IPS-NIHi7 (cell line): Measurements from ENCODE around the gene BCL2L14.

Experiments used
- DNase-seq: peaks from one replicate; pipeline ENCODE4 v3.0.0; 2012; ENCODE audit warnings: mixed read lengths; ENCODE audit errors: extremely low spot score

Gene BCL2L14

GRCh38 chr12:12056951-12057350 is 13.8 kb upstream of the BCL2L14 start:
- no peak for DNase-seq

- DNase-seq, result no peak
Measured at GRCh38 chr12:12064596-12064995, 6.1 kb upstream of the BCL2L14 start.

GRCh38 chr12:12068751-12069150 is 2.0 kb upstream of the BCL2L14 start:
- DNase-seq, result no peak

DNA sequence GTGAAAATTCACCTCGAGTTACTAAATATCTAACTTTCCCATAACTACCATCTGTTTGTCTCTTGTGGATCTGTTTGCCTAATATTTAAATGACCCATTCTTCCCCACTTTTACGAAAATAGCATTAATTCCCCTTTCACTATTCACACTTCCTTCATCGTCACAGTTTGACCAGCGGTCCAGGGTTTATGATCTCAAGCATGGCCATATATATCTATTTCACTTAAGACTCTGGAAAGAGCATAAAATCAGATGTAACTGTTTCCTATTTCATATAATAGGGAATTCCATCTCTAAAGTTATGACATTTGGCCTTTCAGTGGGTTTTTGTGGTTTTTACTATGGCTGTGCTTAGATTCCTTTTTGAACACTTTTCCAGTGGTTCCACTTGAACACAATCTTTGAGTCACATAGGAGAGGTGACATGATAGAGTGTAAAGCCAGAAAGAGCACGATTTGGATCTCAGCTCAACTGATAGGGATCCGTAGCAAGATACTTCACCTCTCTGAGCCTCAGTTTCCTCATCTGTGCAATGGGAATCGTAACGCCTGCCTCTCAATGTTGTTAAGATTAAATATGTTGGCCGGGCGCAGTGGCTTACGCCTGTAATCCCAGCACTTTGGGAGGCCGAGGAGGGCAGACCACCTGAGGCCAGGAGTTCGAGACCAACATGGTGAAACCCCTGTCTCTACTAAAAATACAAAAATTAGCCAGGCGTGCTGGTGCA is 754 bp upstream of the BCL2L14 start:
- DNase-seq, result no peak

DNA sequence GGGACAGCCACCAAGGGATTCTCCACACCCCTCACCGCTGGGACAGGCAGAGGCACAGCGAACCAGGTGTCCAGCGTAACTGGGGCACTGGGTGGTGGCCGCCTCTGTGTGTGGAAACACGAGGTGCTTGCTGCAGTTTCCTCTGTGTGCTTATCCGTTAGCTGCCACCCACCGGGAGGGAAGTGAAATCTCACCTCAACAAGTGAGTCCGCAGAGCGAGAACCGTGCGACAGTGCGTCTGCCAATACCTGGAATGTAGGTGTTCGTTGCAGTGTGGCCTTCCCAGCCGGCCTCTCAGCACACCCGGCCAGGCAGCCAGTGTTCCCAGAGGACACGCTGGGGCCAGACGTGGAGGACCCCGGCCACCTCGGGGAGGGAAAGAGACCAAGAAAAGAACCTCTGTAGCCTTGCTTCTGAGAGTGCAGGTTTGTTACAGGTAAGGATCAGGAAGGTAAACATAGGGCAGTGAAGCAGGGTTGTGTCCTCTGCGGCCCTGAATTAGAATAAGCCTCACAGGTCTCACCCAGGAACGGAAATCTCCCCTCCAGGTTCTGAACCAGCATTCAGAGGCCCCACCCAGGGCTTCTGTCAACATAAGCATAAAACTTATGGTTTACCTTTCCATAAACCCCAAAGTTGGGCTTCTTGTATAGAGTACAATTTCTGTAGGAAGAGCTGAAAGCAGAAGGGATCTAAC is 1.5 kb downstream of the BCL2L14 start:
- DNase-seq, result no peak

- no peak for DNase-seq
Measured at GRCh38 chr12:12079291-12079690, 8.6 kb downstream of the BCL2L14 start.

GRCh38 chr12:12081836-12082497 is 11.2 kb downstream of the BCL2L14 start:
- peak; percentile 56 for DNase-seq

- DNase-seq, result no peak
Measured at GRCh38 chr12:12083688-12084087, 12.9 kb downstream of the BCL2L14 start.

DNA sequence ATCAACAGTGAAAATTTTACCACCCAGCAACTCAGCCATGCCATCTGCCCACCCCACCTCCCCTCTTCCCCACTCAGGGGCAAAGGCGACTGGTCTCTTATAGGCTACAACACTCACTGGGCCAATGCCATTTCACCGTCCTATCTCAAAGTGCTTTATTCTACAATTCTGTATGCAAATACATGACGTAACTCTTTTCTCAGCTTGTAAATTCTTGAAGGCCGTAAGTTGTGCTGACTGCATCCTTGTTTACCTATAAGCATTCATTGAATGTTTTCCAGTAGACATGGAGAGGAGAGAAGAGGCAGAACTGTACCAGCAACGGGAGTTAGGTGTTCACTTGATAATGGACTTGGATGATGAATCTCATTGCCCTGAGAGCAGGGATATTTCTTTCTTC is 15.6 kb downstream of the BCL2L14 start:
- no peak for DNase-seq

GRCh38 chr12:12086973-12087692 is 16.4 kb downstream of the BCL2L14 start:
- DNase-seq, result peak; percentile 65

DNA sequence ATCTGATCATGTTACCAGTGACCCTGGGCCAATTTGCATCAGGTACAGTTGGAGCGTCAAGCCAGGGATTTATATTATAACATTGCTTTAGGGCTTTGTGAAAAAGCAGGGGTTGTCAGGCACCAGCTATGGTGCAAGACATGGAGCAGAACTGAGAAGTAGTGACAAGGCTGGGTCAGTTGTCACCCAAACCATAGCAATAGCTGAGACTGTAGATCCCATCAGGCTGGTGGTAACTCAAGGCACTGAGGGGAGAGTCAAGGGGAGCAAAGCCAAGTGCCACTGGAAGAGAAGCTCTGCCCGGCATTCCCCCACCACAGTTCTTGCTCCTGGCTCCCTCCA is 16.9 kb downstream of the BCL2L14 start:
- DNase-seq, result no peak

DNA sequence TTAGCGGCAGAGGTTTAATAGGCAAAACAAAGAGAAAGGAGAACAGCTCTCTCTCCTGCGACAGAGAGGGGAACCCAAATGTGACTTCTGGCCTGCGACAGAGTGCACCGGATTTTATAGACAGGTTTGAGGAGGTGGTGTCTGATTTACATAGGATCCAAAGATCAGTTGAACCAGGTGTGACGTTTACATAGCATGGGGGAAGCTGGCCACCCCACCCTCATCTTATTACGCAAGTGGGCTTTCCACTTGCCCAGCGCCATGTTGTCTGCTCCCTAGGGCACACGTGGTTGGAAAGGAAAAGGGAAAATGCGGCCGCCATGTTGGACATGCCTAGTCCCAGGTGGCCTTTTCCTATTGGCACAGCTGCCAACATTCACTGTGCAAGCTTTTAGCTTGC is 17.4 kb downstream of the BCL2L14 start:
- no peak for DNase-seq

DNA sequence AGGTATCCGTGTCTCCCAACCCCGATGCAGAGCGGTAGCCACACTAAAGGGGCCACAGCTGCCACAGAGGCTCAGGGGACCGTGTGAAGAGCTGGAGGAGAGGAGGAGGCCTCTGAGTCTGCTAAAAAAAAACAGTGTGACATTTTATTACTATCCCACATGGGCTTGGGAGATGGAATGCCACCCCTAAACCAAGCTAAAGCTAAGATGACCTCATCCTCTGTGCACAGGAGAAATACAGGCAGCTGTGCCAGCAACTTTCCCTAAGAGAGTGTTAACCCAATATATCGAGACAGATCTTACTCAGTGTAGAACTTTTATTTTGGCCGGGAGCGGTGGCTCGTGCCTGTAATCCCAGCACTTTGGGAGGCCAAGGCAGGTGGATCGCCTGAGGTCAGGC is 18.0 kb downstream of the BCL2L14 start:
- no peak for DNase-seq

DNA sequence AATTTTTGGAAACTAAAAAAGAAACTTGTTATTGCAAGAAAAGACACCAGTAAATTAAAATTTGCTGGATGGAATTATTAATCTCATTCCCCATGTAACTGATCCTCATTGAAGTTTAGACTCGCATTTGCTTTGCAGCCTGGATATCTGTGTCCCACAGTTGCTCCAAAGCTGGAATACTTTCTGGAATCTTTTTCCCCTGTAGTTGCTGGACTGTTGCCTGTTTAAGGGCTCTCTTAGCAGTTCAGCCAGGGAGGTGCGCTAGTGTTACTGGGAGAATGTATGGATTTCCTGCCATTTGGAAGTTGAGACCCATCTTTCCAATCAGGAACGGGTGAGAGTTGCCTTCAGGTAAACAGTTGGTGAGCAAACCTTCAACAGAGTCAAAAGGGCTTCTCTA is 20.3 kb downstream of the BCL2L14 start:
- no peak for DNase-seq

DNA sequence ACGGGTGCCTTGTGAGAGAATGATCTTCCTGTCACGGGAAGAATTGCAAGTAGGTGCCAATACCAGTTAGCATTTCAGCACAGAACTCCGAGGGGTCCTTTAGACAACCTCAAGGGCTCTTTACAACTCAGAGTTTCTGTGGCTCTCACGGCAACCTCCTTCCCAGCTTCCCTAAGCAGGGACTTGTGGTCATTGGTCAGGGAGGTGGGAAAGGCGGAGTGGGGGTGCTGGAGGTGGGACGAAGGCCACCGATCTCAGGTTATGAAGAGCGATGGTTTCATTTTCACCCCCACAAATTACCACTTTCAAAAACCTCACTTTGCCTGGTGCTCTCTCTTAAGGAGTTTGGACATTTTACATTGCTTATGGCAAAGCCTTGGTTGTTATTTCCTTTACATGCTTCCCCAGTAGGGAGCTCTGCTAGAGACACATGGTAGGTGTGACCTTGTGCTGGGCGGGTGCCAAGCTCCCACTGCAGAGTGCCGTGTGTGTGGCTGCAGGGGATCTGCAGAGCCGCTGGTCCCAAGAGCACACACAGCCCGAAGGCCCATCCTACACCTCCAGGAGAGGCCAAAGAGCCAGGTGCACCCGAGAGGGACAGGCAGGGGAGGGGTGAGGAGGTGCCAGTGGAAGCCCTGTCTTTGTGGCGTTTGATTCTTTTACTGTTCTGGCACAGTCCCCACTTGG is 21.4 kb downstream of the BCL2L14 start:
- no peak for DNase-seq

- DNase-seq, result no peak
Measured at GRCh38 chr12:12094481-12094880, 23.7 kb downstream of the BCL2L14 start.

DNA sequence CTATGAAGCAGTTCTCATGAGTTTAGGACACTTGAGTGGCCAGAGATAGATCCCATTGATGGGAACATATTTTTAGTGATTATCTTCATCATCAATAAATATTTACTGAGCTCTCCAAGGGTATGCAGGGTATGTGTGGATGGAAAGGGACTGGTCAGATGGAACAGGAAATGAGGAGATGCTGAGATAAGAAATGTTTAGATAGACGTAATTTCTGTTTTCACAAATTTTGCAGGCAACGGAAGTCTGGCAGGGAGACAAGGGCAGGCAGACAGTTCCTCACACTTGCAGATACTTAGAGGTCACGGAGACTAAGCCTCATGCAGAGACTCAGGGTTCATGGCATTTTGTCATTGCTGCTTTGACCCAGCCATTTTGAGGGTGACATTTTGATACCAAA is 24.3 kb downstream of the BCL2L14 start:
- no peak for DNase-seq

- DNase-seq, result no peak
Measured at GRCh38 chr12:12097891-12098690, 27.4 kb downstream of the BCL2L14 start.

- DNase-seq, result no peak
Measured at GRCh38 chr12:12098691-12099015, 27.9 kb downstream of the BCL2L14 start.

GRCh38 chr12:12099102-12099501 is 28.4 kb downstream of the BCL2L14 start:
- DNase-seq, result no peak

GRCh38 chr12:12107678-12108077 is 36.9 kb downstream of the BCL2L14 start:
- DNase-seq, result no peak
